SK-N-MC (cell line): ENCODE measurements around the gene SOX5.

ENCODE experiments used
- EZH2 ChIP-seq: fragments of 200-600 bp; sonication (generic); IDR thresholded peaks from one replicate; pipeline ENCODE4 v1.6.1; 2017; ENCODE audit warnings: antibody characterized with exemption
- POLR2AphosphoS5 ChIP-seq: IDR thresholded peaks from 2 replicates; pipeline ENCODE4 v1.6.1; 2012; ENCODE audit warnings: mild to moderate bottlenecking, low read depth, low read length, borderline replicate concordance

- no peak for TF ChIP-seq EZH2
- no peak for TF ChIP-seq POLR2AphosphoS5
Observed at GRCh38 chr12:23659131-23659530, 290.3 kb downstream of the SOX5 start.
